Keratinocyte (primary cell): ENCODE measurements around the gene ENTREP1. TPM values are rescaled to one million over a fixed set of nuclear protein-coding genes. Genes with fewer than 3 reads are reported as not detected.
A peak's percentile ranks its signal among the peaks of the same experiment; 100 is the strongest.

Source experiments
- DNase-seq: peaks from one replicate; pipeline ENCODE4 v3.0.0-alpha.2; 2011; ENCODE audit warnings: low read depth, missing footprints, low spot score
- FAIRE-seq: peaks from 2 replicates; lab custom pipeline; 2011; peaks lifted over from hg19 to GRCh38; lab: Jason Lieb, UNC
- H2AFZ ChIP-seq: 2 replicates; pipeline ENCODE4 v1.6.0; 2012; ENCODE audit warnings: low read length, control low read depth, inconsistent platforms; ENCODE audit not compliant: control insufficient read depth
- H3K27ac ChIP-seq: 2 replicates; pipeline ENCODE4 v1.5.1; 2011; ENCODE audit warnings: low read length; ENCODE audit not compliant: control insufficient read depth, insufficient read depth
- H3K27me3 ChIP-seq: 3 replicates; pipeline ENCODE4 v1.6.0; 2011; ENCODE audit warnings: low read length; ENCODE audit not compliant: control insufficient read depth, insufficient read depth; ENCODE audit errors: extremely low read depth
- H3K36me3 ChIP-seq, 2 experiments: 2 replicates in 1 of 2; 3 replicates in 1 of 2; pipeline ENCODE4 v1.5.1; 2011; ENCODE audit warnings: low read length in 2 of 2, mild to moderate bottlenecking in 1 of 2; ENCODE audit not compliant: control insufficient read depth in 2 of 2, insufficient read depth in 2 of 2; ENCODE audit errors: extremely low read depth in 1 of 2
- H3K4me1 ChIP-seq: 3 replicates; pipeline ENCODE4 v1.5.1; 2011; ENCODE audit warnings: low read length; ENCODE audit not compliant: control insufficient read depth, insufficient read depth; ENCODE audit errors: extremely low read depth
- H3K4me2 ChIP-seq: 3 replicates; pipeline ENCODE4 v1.6.0; 2011; ENCODE audit warnings: low read depth, low read length; ENCODE audit not compliant: control insufficient read depth, insufficient read depth; ENCODE audit errors: extremely low read depth
- H3K4me3 ChIP-seq, 3 experiments: fragments of 200-600 bp in 1 of 3; sonication (generic) in 1 of 3; 2 replicates in 2 of 3; 3 replicates in 1 of 3; pipeline ENCODE4 v1.5.1; 2011 to 2016; ENCODE audit warnings: low read length in 3 of 3, mild to moderate bottlenecking in 3 of 3, control low read depth in 2 of 3, inconsistent platforms in 1 of 3, low read depth in 1 of 3, mixed read lengths in 1 of 3, mixed run types in 1 of 3, moderate library complexity in 1 of 3; ENCODE audit not compliant: control insufficient read depth in 2 of 3, insufficient read depth in 2 of 3; ENCODE audit errors: extremely low read depth in 1 of 3
- H3K79me2 ChIP-seq: 2 replicates; pipeline ENCODE4 v1.6.0; 2012; ENCODE audit warnings: low read length; ENCODE audit not compliant: control insufficient read depth, insufficient read depth
- H3K9ac ChIP-seq: 3 replicates; pipeline ENCODE4 v1.6.0; 2011; ENCODE audit warnings: low read length; ENCODE audit not compliant: control insufficient read depth, insufficient read depth; ENCODE audit errors: extremely low read depth
- H3K9me1 ChIP-seq: 3 replicates; pipeline ENCODE4 v1.6.0; 2011; ENCODE audit warnings: low read length; ENCODE audit not compliant: control insufficient read depth, insufficient read depth; ENCODE audit errors: extremely low read depth
- H3K9me3 ChIP-seq: 2 replicates; pipeline ENCODE4 v1.5.1; 2012; ENCODE audit warnings: low read depth, low read length; ENCODE audit not compliant: control insufficient read depth
- H4K20me1 ChIP-seq: 3 replicates; pipeline ENCODE4 v1.6.0; 2011; ENCODE audit warnings: low read length; ENCODE audit not compliant: control insufficient read depth, insufficient read depth; ENCODE audit errors: extremely low read depth
- EZH2 ChIP-seq: IDR thresholded peaks from one replicate; pipeline ENCODE4 v1.6.1; 2012; ENCODE audit warnings: inconsistent platforms, mild to moderate bottlenecking, low read length, moderate library complexity
- dilution Hi-C: fragments of 300-500 bp; cut with MboI; formaldehyde crosslinking; loops from one replicate; pipeline ENCODE4 v1.7.0; 2020; ENCODE audit warnings: low sequenced_read_pairs; ENCODE audit not compliant: extremely low pct_ligation_motif_present
- polyA plus RNA-seq, 5 experiments: library from polyadenylated mRNA; depleted of rRNA in 3 of 5; stranded (reverse) in 3 of 5; stranded (forward) in 1 of 5; unstranded in 1 of 5; fragments of >200 nt; gene quantifications; 1 replicate in 1 of 5; 2 replicates in 3 of 5; 3 replicates in 1 of 5; pipeline versions ENCODE4 v1.2.1 to v1.2.3, GENCODE V29; 2011 to 2012; ENCODE audit warnings: missing spikeins in 2 of 5, low read depth in 1 of 5, low replicate concordance in 1 of 5
- TF ChIP-seq, protein P1 (sequence below), 3 experiments: IDR thresholded peaks in 1 of 3; conservative IDR thresholded peaks in 1 of 3; optimal IDR thresholded peaks in 1 of 3; 2 replicates in 2 of 3; 3 replicates in 1 of 3; pipeline versions ENCODE3 to v1.5.1; 2011; ENCODE audit warnings: low read length in 3 of 3, mild to moderate bottlenecking in 3 of 3, moderate library complexity in 2 of 3, control low read depth in 1 of 3, inconsistent platforms in 1 of 3; ENCODE audit not compliant: insufficient read depth in 2 of 3; ENCODE audit errors: extremely low read depth in 1 of 3

Gene ENTREP1
- polyA plus RNA-seq, 1 donor (not counting 4 experiments of a cell fraction or from before 2014, with no cell fraction given): 0.52 TPM

GRCh38 chr9:69411246-69411645 lies 86.2 kb downstream of the ENTREP1 start:
- H3K27ac ChIP-seq: no peak overlapping the region
- H3K79me2 ChIP-seq: no peaks in the 10 kb centered on the region
- H2AFZ ChIP-seq: no peak overlapping the region
- no peaks in the 10 kb centered on the region for H3K9me3 ChIP-seq
- no peaks in the 10 kb centered on the region for H3K4me1 ChIP-seq
- DNase-seq (no peak), FAIRE-seq (no peak)
- no peak overlapping the region for H3K9ac ChIP-seq
- H3K4me3 ChIP-seq: no peak overlapping the region
- no peaks in the 10 kb centered on the region for H3K9me1 ChIP-seq
- H3K36me3 ChIP-seq: no peaks in the 10 kb centered on the region
- H3K4me2 ChIP-seq: no peak overlapping the region
- dilution Hi-C loops: no loop called here
- H3K27me3 ChIP-seq: no peaks in the 10 kb centered on the region
- TF ChIP-seq EZH2: no peak
- TF ChIP-seq, protein P1, sequence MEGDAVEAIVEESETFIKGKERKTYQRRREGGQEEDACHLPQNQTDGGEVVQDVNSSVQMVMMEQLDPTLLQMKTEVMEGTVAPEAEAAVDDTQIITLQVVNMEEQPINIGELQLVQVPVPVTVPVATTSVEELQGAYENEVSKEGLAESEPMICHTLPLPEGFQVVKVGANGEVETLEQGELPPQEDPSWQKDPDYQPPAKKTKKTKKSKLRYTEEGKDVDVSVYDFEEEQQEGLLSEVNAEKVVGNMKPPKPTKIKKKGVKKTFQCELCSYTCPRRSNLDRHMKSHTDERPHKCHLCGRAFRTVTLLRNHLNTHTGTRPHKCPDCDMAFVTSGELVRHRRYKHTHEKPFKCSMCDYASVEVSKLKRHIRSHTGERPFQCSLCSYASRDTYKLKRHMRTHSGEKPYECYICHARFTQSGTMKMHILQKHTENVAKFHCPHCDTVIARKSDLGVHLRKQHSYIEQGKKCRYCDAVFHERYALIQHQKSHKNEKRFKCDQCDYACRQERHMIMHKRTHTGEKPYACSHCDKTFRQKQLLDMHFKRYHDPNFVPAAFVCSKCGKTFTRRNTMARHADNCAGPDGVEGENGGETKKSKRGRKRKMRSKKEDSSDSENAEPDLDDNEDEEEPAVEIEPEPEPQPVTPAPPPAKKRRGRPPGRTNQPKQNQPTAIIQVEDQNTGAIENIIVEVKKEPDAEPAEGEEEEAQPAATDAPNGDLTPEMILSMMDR (optimal IDR thresholded peaks at IDR 0.05 in 1 of 3, IDR thresholded peaks at IDR 0.05 in 1 of 3, conservative IDR thresholded peaks at IDR 0.05 in 1 of 3; ENCODE audit: extremely low read depth in 1 of 3, insufficient read depth in 2 of 3, low read length in 3 of 3): no peak
- H4K20me1 ChIP-seq: no peaks in the 10 kb centered on the region

DNA sequence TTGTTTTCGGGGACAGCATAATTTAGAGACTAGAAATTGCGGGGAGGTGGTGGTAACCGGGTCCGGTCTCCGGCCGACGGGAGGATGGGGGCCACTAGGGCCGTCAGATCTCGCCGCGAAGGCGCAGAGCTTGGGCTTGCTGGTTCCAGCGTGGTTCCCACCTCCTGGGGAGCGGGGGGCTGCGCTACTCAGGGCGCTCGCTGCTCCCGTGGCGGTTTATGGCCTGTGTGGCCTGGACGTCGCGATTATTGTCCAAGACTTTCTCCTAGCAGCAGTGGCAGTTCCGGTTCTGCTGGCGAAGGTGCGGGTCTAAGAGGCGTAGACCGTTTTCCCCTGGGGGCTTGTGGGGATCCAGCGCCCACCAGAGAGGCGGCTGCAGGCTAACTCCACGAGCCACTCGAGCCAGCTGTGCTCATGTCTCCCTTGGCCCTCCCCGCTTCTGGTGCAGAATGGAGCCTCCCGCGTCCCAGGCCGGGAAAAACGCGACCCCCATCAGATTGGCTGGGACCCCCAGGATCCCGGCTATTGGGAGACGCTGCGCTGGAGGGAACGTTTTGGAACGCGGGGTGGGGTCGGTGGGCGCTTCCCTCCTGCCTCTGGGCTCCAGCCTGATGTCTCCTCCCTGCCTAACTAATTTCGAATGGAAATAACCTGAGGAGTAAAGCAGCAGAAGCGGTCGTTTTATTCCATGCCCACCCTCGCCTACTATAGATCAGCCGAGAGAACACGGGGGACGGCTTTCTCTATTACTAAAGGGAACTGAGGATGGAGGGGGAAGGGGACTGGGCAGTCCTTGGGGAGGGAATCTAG lies 87.1 kb downstream of the ENTREP1 start:
- no peak for TF ChIP-seq EZH2
- TF ChIP-seq, protein P1 (optimal IDR thresholded peaks at IDR 0.05 in 1 of 3, IDR thresholded peaks at IDR 0.05 in 1 of 3, conservative IDR thresholded peaks at IDR 0.05 in 1 of 3; ENCODE audit: extremely low read depth in 1 of 3, insufficient read depth in 2 of 3, low read length in 3 of 3): no peak
- Histone ChIP-seq H3K9me1 (no peaks in the 10 kb centered on the region), H3K36me3 (no peaks in the 10 kb centered on the region), H3K4me3 (no peak overlapping the region), H4K20me1 (no peaks in the 10 kb centered on the region), H3K4me2 (peak overlapping the region; percentile 37), H3K9ac (no peak overlapping the region), H3K9me3 (no peaks in the 10 kb centered on the region), H3K27me3 (no peaks in the 10 kb centered on the region), H3K27ac (no peak overlapping the region), H3K79me2 (no peaks in the 10 kb centered on the region), H2AFZ (no peak overlapping the region), H3K4me1 (no peaks in the 10 kb centered on the region)
- dilution Hi-C loops: no loop called here
- DNase-seq: no peak
- no peak for FAIRE-seq
